ENCODE results near the gene PSG6. TPM values are rescaled to one million over a fixed set of nuclear protein-coding genes. Genes with fewer than 3 reads are reported as not detected.
"Not testable (repeated sequence)": the region's sequence is repeated elsewhere in the genome, so short reads cannot be mapped to it uniquely, and the experiment has no call there.

PSG6 gene
- polyA plus RNA-seq, 3 donors: not detected

DNA sequence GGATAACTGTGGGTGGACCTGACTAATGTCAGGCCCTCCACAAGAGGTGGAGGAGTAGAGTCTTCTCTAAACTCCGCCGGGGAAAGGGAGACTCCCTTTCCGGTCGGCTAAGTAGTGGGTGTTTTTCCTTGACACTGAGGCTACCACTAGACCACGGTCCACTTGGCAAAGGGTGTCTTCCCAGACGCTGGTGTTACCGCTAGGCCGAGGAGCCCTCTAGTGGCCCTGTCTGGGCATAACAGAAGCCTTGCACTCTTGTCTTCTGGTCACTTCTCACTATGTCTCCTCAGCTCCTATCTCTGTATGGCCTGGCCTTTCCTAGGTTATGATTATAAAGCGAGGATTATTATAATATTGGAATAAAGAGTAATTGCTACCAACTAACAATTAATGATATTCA lies 5.4 kb upstream of the PSG6 start:
- H3K36me3 ChIP-seq (replicated peaks in 1 of 2; ENCODE audit: control insufficient read depth in 1 of 2, insufficient read depth in 2 of 2, low read length in 2 of 2); DNase-seq; H3K4me1 ChIP-seq (ENCODE audit: control insufficient read depth in 1 of 2, insufficient read depth in 2 of 2, low read length in 2 of 2); H4K20me1 ChIP-seq (ENCODE audit: insufficient read depth, low read length); H3K9me3 ChIP-seq (replicated peaks in 1 of 2; ENCODE audit: control insufficient read depth in 1 of 2, insufficient read depth in 1 of 2, low read length in 2 of 2); H3K79me2 ChIP-seq (ENCODE audit: insufficient read depth, low read length); intact Hi-C loops (cut with micrococcal nuclease); H3K9ac ChIP-seq (ENCODE audit: insufficient read depth, low read length, poor library complexity, severe bottlenecking); H3K9me3 Mint-ChIP-seq; H2AFZ ChIP-seq (ENCODE audit: insufficient read depth, low read depth, low read length, poor library complexity, severe bottlenecking); H3K4me3 ChIP-seq (replicated peaks in 1 of 3; ENCODE audit: low read depth in 2 of 3, low read length in 3 of 3); H3K4me1 Mint-ChIP-seq; H3K4me3 Mint-ChIP-seq; H3K36me3 Mint-ChIP-seq; H3K27me3 ChIP-seq (ENCODE audit: control insufficient read depth in 2 of 2, insufficient read depth in 2 of 2, low read length in 2 of 2); H3K27ac ChIP-seq (ENCODE audit: low read depth in 1 of 2, low read length in 2 of 2); H3K27ac Mint-ChIP-seq; H3K4me2 ChIP-seq (replicated peaks; ENCODE audit: extremely low read depth, low read length, poor library complexity, severe bottlenecking); H3K27me3 Mint-ChIP-seq (ENCODE audit: low read depth in 3 of 3): not testable (repeated sequence)
- WGBS (ENCODE audit: insufficient coverage): no CpG with 5 or more reads among the region's 9 CpGs
- peak; percentile 72 for TF ChIP-seq CTCF (IDR thresholded peaks at IDR 0.05)

GRCh38 chr19:42920971-42921370 lies 3.3 kb upstream of the PSG6 start:
- H3K4me2 ChIP-seq (replicated peaks; ENCODE audit: extremely low read depth, low read length, poor library complexity, severe bottlenecking); H3K36me3 Mint-ChIP-seq; H2AFZ ChIP-seq (ENCODE audit: insufficient read depth, low read depth, low read length, poor library complexity, severe bottlenecking); DNase-seq; H3K9me3 Mint-ChIP-seq; H3K9ac ChIP-seq (ENCODE audit: insufficient read depth, low read length, poor library complexity, severe bottlenecking); H3K9me3 ChIP-seq (replicated peaks in 1 of 2; ENCODE audit: control insufficient read depth in 1 of 2, insufficient read depth in 1 of 2, low read length in 2 of 2); H3K4me3 ChIP-seq (replicated peaks in 1 of 3; ENCODE audit: low read depth in 2 of 3, low read length in 3 of 3); H3K4me1 ChIP-seq (ENCODE audit: control insufficient read depth in 1 of 2, insufficient read depth in 2 of 2, low read length in 2 of 2); H3K79me2 ChIP-seq (ENCODE audit: insufficient read depth, low read length); H3K36me3 ChIP-seq (replicated peaks in 1 of 2; ENCODE audit: control insufficient read depth in 1 of 2, insufficient read depth in 2 of 2, low read length in 2 of 2); H3K27me3 Mint-ChIP-seq (ENCODE audit: low read depth in 3 of 3); H3K27ac Mint-ChIP-seq; H3K4me3 Mint-ChIP-seq; H3K27me3 ChIP-seq (ENCODE audit: control insufficient read depth in 2 of 2, insufficient read depth in 2 of 2, low read length in 2 of 2); H3K4me1 Mint-ChIP-seq; H3K27ac ChIP-seq (ENCODE audit: low read depth in 1 of 2, low read length in 2 of 2); H4K20me1 ChIP-seq (ENCODE audit: insufficient read depth, low read length); intact Hi-C loops (cut with micrococcal nuclease): not testable (repeated sequence)
